ENCODE data around the gene DERL3. TPM values are rescaled to one million over a fixed set of nuclear protein-coding genes. Genes with fewer than 3 reads are reported as not detected.

The DERL3 gene
- total and polyA plus RNA-seq, 2 donors (not counting 1 experiment from before 2014, with no cell fraction given), result 77.0 to 142 TPM

- ChIA-PET CTCF (interaction anchor here (1.3 to 1.7 kb wide), 2 partner anchors 11 to 12 kb away, joined by 4 to 20 read pairs; no protein-coding TSS in a partner anchor), POLR2A (interaction anchor here (0.5 to 2.2 kb wide), 8 partner anchors 12 to 67 kb away, joined by 3 to 11 read pairs (median 7); partner anchors contain the start of genes MMP11, SLC2A11 and SMARCB1)
- Histone ChIP-seq H3K36me3 (replicated peaks in 1 of 2; ENCODE audit: control extremely low read depth in 1 of 2, control insufficient read depth in 1 of 2, extremely low read depth in 1 of 2, insufficient read depth in 2 of 2, low read length in 1 of 2) (peaks cover 0 to 46% of the 10 kb centered on the region in 2 experiments), H3K9ac (ENCODE audit: low read length) (peak overlapping the region; percentile 75), H3K4me2 (replicated peaks; ENCODE audit: low read depth, low read length, poor library complexity, severe bottlenecking) (peak overlapping the region; percentile 93), H2AFZ (ENCODE audit: insufficient read depth, low read depth, low read length, poor library complexity, severe bottlenecking) (no peak overlapping the region), H3K27ac (ENCODE audit: low read length in 2 of 2) (peak overlapping the region; percentile 98), H3K9me3 (ENCODE audit: control extremely low read depth in 1 of 3, control insufficient read depth in 2 of 3, insufficient read depth in 1 of 3, low read length in 2 of 3) (no peaks in the 10 kb centered on the region), H4K20me1 (ENCODE audit: control insufficient read depth, insufficient read depth, low read length, poor library complexity, severe bottlenecking) (peaks cover 24% of the 10 kb centered on the region), H3K79me2 (ENCODE audit: control insufficient read depth, insufficient read depth, low read length) (peaks cover 17% of the 10 kb centered on the region), H3K27me3 (replicated peaks in 1 of 4; ENCODE audit: control extremely low read depth in 1 of 4, control insufficient read depth in 3 of 4, insufficient read depth in 4 of 4, low read length in 3 of 4) (no peaks in the 10 kb centered on the region), H3K4me3 (ENCODE audit: control extremely low read depth in 1 of 5, extremely low read depth in 1 of 5, insufficient read depth in 1 of 5, low read depth in 2 of 5, low read length in 4 of 5) (peak overlapping the region in 4 of 5 experiments; percentile 68 to 83 (median 75)), H3K4me1 (ENCODE audit: control insufficient read depth in 2 of 2, insufficient read depth in 2 of 2, low read length in 2 of 2) (peaks cover 31 to 46% of the 10 kb centered on the region in 2 donors)
- peak overlapping the region; percentile 89 for H3K4me3 Mint-ChIP-seq
- no peaks in the 10 kb centered on the region for H3K27me3 Mint-ChIP-seq
- TF ChIP-seq EZH2 (IDR thresholded peaks at IDR 0.05; ENCODE audit: borderline replicate concordance, insufficient read depth, low read depth, low read length, poor library complexity, severe bottlenecking), result no peak
- TF ChIP-seq CTCF (IDR thresholded peaks at IDR 0.05), result no peak
- peak overlapping the region; percentile 99 for H3K27ac Mint-ChIP-seq
- intact Hi-C loops (cut with micrococcal nuclease), result loop anchor here (10.0 kb wide), 1 partner anchor 597 kb away; no protein-coding TSS in a partner anchor
- WGBS (ENCODE audit: insufficient coverage), result 88% methylated on average over 12 of the region's 12 CpGs
- ATAC-seq (ENCODE audit: low read depth) (no peak), DNase-seq (no peak)
- H3K9me3 Mint-ChIP-seq (ENCODE audit: insufficient read depth), result no peaks in the 10 kb centered on the region
- H3K4me1 Mint-ChIP-seq, result peaks cover 62% of the 10 kb centered on the region
Observed at GRCh38 chr22:23837496-23837859, 1.3 kb downstream of the DERL3 start.

Measured in B cell (primary cell).